Measurements from ENCODE around the gene ORMDL3. TPM values are rescaled to one million over a fixed set of nuclear protein-coding genes. Genes with fewer than 3 reads are reported as not detected.
"Not testable (repeated sequence)": the region's sequence is repeated elsewhere in the genome, so short reads cannot be mapped to it uniquely, and the experiment has no call there.

The ORMDL3 gene
- total RNA-seq, 2 donors from 2014 or later, result 39.7 to 50.4 TPM

- DNase-seq (no peak), ATAC-seq (no peak)
- intact Hi-C loops (cut with DNase I), result no loop called here
Observed at GRCh38 chr17:39903158-39903884, 24.1 kb downstream of the ORMDL3 start.

GRCh38 chr17:39902027-39902426, 25.4 kb downstream of the ORMDL3 start:
- intact Hi-C loops (cut with DNase I); DNase-seq; ATAC-seq: not testable (repeated sequence)

GRCh38 chr17:39899215-39899614, 28.2 kb downstream of the ORMDL3 start:
- intact Hi-C loops (cut with DNase I), result no loop called here
- no peak for ATAC-seq
- DNase-seq, result no peak

GRCh38 chr17:39898088-39898487, 29.3 kb downstream of the ORMDL3 start:
- DNase-seq, result no peak
- intact Hi-C loops (cut with DNase I), result no loop called here
- no peak for ATAC-seq

- ATAC-seq, result no peak
- intact Hi-C loops (cut with DNase I), result no loop called here
Observed at GRCh38 chr17:39894681-39895376, 32.6 kb downstream of the ORMDL3 start.

GRCh38 chr17:39889200-39889599, 38.2 kb downstream of the ORMDL3 start:
- ATAC-seq (no peak), DNase-seq (no peak)
- intact Hi-C loops (cut with DNase I), result no loop called here

More at GRCh38 chr17:39894681-39895376, 32.6 kb downstream of the ORMDL3 start:
- no peak for DNase-seq

GRCh38 chr17:39887078-39887477, 40.3 kb downstream of the ORMDL3 start:
- intact Hi-C loops (cut with DNase I), result no loop called here
- DNase-seq (no peak), ATAC-seq (no peak)

- DNase-seq; intact Hi-C loops (cut with DNase I); ATAC-seq: not testable (repeated sequence)
Observed at GRCh38 chr17:39886102-39886501, 41.3 kb downstream of the ORMDL3 start.

GRCh38 chr17:39872751-39873150, 54.6 kb downstream of the ORMDL3 start:
- intact Hi-C loops (cut with DNase I), result loop anchor here in 1 of 2 donors (10.0 kb wide), 1 partner anchor 102 kb away; no protein-coding TSS in a partner anchor
- DNase-seq (no peak), ATAC-seq (no peak)

GRCh38 chr17:39871801-39872200, 55.6 kb downstream of the ORMDL3 start:
- intact Hi-C loops (cut with DNase I), result loop anchor here in 1 of 2 donors (10.0 kb wide), 1 partner anchor 103 kb away; no protein-coding TSS in a partner anchor
- ATAC-seq, result no peak

More at GRCh38 chr17:39871801-39872200, 55.6 kb downstream of the ORMDL3 start:
- no peak for DNase-seq

Other genes starting within 250 kb of the ORMDL3 start
- 10 to 100 TPM in 1 of 2 donors, 1 to 10 TPM in 1; 9.7 to 18.1 TPM for gene PGAP3, start 239.5 kb downstream of the ORMDL3 start, total RNA-seq
- gene ERBB2, start 227.5 kb downstream of the ORMDL3 start, total RNA-seq, result 10 to 100 TPM; 72.7 to 78.5 TPM
- gene MIEN1, start 197.1 kb downstream of the ORMDL3 start, total RNA-seq, result 10 to 100 TPM; 48.7 to 55.3 TPM
- 1 to 10 TPM; 1.3 to 2.5 TPM for gene GRB7, start 189.7 kb downstream of the ORMDL3 start, total RNA-seq
- 1 to 10 TPM; 1.0 to 1.7 TPM for gene IKZF3, start 63.3 kb downstream of the ORMDL3 start, total RNA-seq
- not detected for gene ZPBP2, start 59.4 kb downstream of the ORMDL3 start, total RNA-seq
- 1 to 10 TPM; 2.4 to 4.2 TPM for gene GSDMB, start 9.0 kb downstream of the ORMDL3 start, total RNA-seq
- gene LRRC3C, start 131 bp upstream of the ORMDL3 start, total RNA-seq, result not detected
- 1 to 10 TPM; 1.3 TPM for gene GSDMA, start 35.4 kb upstream of the ORMDL3 start, total RNA-seq
- 10 to 100 TPM; 69.0 to 92.8 TPM for gene PSMD3, start 53.2 kb upstream of the ORMDL3 start, total RNA-seq
- 1 to 10 TPM in 1 of 2 donors, not detected in 1; 1.2 TPM for gene CSF3, start 87.8 kb upstream of the ORMDL3 start, total RNA-seq
- 10 to 100 TPM; 44.0 to 56.4 TPM for gene MED24, start 126.8 kb upstream of the ORMDL3 start, total RNA-seq
- 10 to 100 TPM; 54.4 to 77.9 TPM for gene THRA, start 135.4 kb upstream of the ORMDL3 start, total RNA-seq
- 10 to 100 TPM; 17.1 to 19.5 TPM for gene NR1D1, start 173.0 kb upstream of the ORMDL3 start, total RNA-seq
- gene MSL1, start 194.4 kb upstream of the ORMDL3 start, total RNA-seq, result 10 to 100 TPM; 54.0 to 57.8 TPM
- gene CASC3, start 212.9 kb upstream of the ORMDL3 start, total RNA-seq, result 10 to 100 TPM; 49.6 to 53.1 TPM
- gene RAPGEFL1, start 249.9 kb upstream of the ORMDL3 start, total RNA-seq, result 1 to 10 TPM; 2.8 to 4.6 TPM